IMR-90 (cell line): Measurements from ENCODE around the gene OAF. TPM values are rescaled to one million over a fixed set of nuclear protein-coding genes. Genes with fewer than 3 reads are reported as not detected.

Experiments used
- ATAC-seq: fragments of 200-7000 bp; cut with Tn5 transposase; 2 replicates; pipeline ENCODE4 v1.9.1; 2020; ENCODE audit warnings: low read depth, mild to moderate bottlenecking, moderate library complexity
- BruUV-seq: library from RNA; stranded (reverse); fragments of 400-500 nt; replicated peaks from 2 replicates; lab custom pipeline; 2021; lab: Mats Ljungman, UMichigan
- CTCF ChIA-PET: fragments of 300-600 bp; formaldehyde crosslinking; extraction: SDS; loops from one replicate; lab custom pipeline; 2021; ENCODE audit warnings: antibody characterized with exemption; lab: Yijun Ruan, JAX
- POLR2A ChIA-PET: fragments of 300-600 bp; sonication (Branson Sonifier 250); formaldehyde crosslinking; loops from one replicate; lab custom pipeline; 2022; ENCODE audit warnings: antibody characterized with exemption; ENCODE audit not compliant: unreplicated experiment; lab: Charles Lee
- DNase-seq: peaks from one replicate; pipeline ENCODE4 v3.0.0; 2013
- H2AFZ ChIP-seq: replicated peaks from 2 replicates; pipeline ENCODE3; 2013; ENCODE audit warnings: low read length, mild to moderate bottlenecking; ENCODE audit not compliant: poor library complexity
- H2AK5ac ChIP-seq: 2 replicates; pipeline ENCODE4 v1.6.1; 2013; ENCODE audit warnings: low read depth, low read length, inconsistent platforms
- H2AK9ac ChIP-seq: replicated peaks from 2 replicates; pipeline ENCODE3; 2013; ENCODE audit warnings: mild to moderate bottlenecking, low read depth, low read length, moderate library complexity; ENCODE audit not compliant: poor library complexity
- H2BK120ac ChIP-seq: 2 replicates; pipeline ENCODE4 v1.6.1; 2013; ENCODE audit warnings: low read depth, low read length, inconsistent platforms
- H2BK15ac ChIP-seq: 3 replicates; pipeline ENCODE4 v1.6.1; 2013; ENCODE audit warnings: low read depth, low read length, inconsistent platforms
- H2BK20ac ChIP-seq: 2 replicates; pipeline ENCODE4 v1.6.1; 2013; ENCODE audit warnings: low read depth, mild to moderate bottlenecking, inconsistent platforms, low read length, moderate library complexity
- H2BK5ac ChIP-seq: 2 replicates; pipeline ENCODE4 v1.6.1; 2013; ENCODE audit warnings: mild to moderate bottlenecking, low read depth, low read length, inconsistent platforms; ENCODE audit not compliant: poor library complexity, severe bottlenecking
- H3K14ac ChIP-seq: replicated peaks from 2 replicates; pipeline ENCODE4 v1.6.1; 2013; ENCODE audit warnings: low read depth, low read length, inconsistent platforms
- H3K18ac ChIP-seq: 2 replicates; pipeline ENCODE4 v1.6.1; 2013; ENCODE audit warnings: low read depth, low read length, control low read depth
- H3K23ac ChIP-seq: 2 replicates; pipeline ENCODE4 v1.6.1; 2013; ENCODE audit warnings: low read depth, low read length, inconsistent platforms
- H3K27ac ChIP-seq: 2 replicates; pipeline ENCODE4 v1.5.1; 2013; ENCODE audit warnings: mild to moderate bottlenecking, control low read depth, low read length; ENCODE audit not compliant: insufficient read depth
- H3K27me3 ChIP-seq: 2 replicates; pipeline ENCODE4 v1.6.1; 2013; ENCODE audit warnings: low read length; ENCODE audit not compliant: control insufficient read depth, insufficient read depth
- H3K36me3 ChIP-seq: 2 replicates; pipeline ENCODE4 v1.6.1; 2013; ENCODE audit warnings: low read length, mixed read lengths; ENCODE audit not compliant: control insufficient read depth, insufficient read depth
- H3K4ac ChIP-seq: 2 replicates; pipeline ENCODE4 v1.6.1; 2013; ENCODE audit warnings: low read depth, low read length, inconsistent platforms
- H3K4me1 ChIP-seq: 2 replicates; pipeline ENCODE4 v1.6.1; 2013; ENCODE audit warnings: low read length, mixed read lengths; ENCODE audit not compliant: control insufficient read depth, insufficient read depth
- H3K4me2 ChIP-seq: 2 replicates; pipeline ENCODE4 v1.6.1; 2013; ENCODE audit warnings: low read depth, mild to moderate bottlenecking, control low read depth, low read length, moderate library complexity
- H3K4me3 ChIP-seq: 2 replicates; pipeline ENCODE4 v1.5.1; 2013; ENCODE audit warnings: low read depth, mild to moderate bottlenecking, control low read depth, low read length, moderate library complexity; ENCODE audit not compliant: insufficient read depth
- H3K56ac ChIP-seq: 2 replicates; pipeline ENCODE4 v1.6.1; 2013; ENCODE audit warnings: low read length, inconsistent platforms; ENCODE audit not compliant: insufficient read depth; ENCODE audit errors: extremely low read depth
- H3K79me1 ChIP-seq, 2 experiments: 2 replicates each; pipeline ENCODE4 v1.6.1; 2013; ENCODE audit warnings: low read length in 2 of 2, inconsistent platforms in 1 of 2, low read depth in 1 of 2
- H3K9ac ChIP-seq: 2 replicates; pipeline ENCODE4 v1.6.1; 2013; ENCODE audit warnings: low read depth, low read length, control low read depth
- H3K9me1 ChIP-seq: 2 replicates; pipeline ENCODE4 v1.6.1; 2013; ENCODE audit warnings: low read length, inconsistent platforms; ENCODE audit not compliant: insufficient read depth
- H3K9me3 ChIP-seq: 2 replicates; pipeline ENCODE4 v1.6.1; 2013; ENCODE audit warnings: low read length; ENCODE audit not compliant: control insufficient read depth, insufficient read depth
- H4K20me1 ChIP-seq: 2 replicates; pipeline ENCODE4 v1.6.1; 2013; ENCODE audit warnings: low read length, inconsistent platforms; ENCODE audit not compliant: insufficient read depth
- H4K5ac ChIP-seq: 2 replicates; pipeline ENCODE4 v1.6.1; 2013; ENCODE audit warnings: mild to moderate bottlenecking, low read depth, low read length, control low read depth
- H4K8ac ChIP-seq, 2 experiments: 2 replicates each; pipeline ENCODE4 v1.6.1; 2013; ENCODE audit warnings: low read depth in 2 of 2, low read length in 2 of 2, control low read depth in 1 of 2, inconsistent platforms in 1 of 2
- H4K91ac ChIP-seq: 2 replicates; pipeline ENCODE4 v1.6.1; 2013; ENCODE audit warnings: low read depth, low read length, inconsistent platforms; ENCODE audit not compliant: insufficient read depth
- BHLHE40 ChIP-seq: fragments of 150-350 bp; IDR thresholded peaks from 2 replicates; pipeline ENCODE4 v1.6.1; 2016; ENCODE audit warnings: mild to moderate bottlenecking, low read depth, low read length
- CEBPB ChIP-seq: IDR thresholded peaks from 2 replicates; pipeline ENCODE4 v1.6.1; 2012; ENCODE audit warnings: low read depth, low read length, improper control_type of control experiment
- CHD1 ChIP-seq: IDR thresholded peaks from 2 replicates; pipeline ENCODE4 v1.6.1; 2012; ENCODE audit warnings: low read depth, low read length, improper control_type of control experiment
- CTCF ChIP-seq: conservative IDR thresholded peaks from 2 replicates; pipeline ENCODE4 v1.5.1; 2012; ENCODE audit warnings: mild to moderate bottlenecking, low read depth, low read length, improper control_type of control experiment
- ELK1 ChIP-seq: fragments of 150-350 bp; IDR thresholded peaks from 2 replicates; pipeline ENCODE4 v1.6.1; 2016; ENCODE audit warnings: low read depth, mild to moderate bottlenecking, low read length, moderate library complexity, borderline replicate concordance
- FOS ChIP-seq: fragments of 150-350 bp; IDR thresholded peaks from 2 replicates; pipeline ENCODE4 v1.6.1; 2016; ENCODE audit warnings: low read depth, low read length
- MAFK ChIP-seq: IDR thresholded peaks from 2 replicates; pipeline ENCODE4 v1.6.1; 2012; ENCODE audit warnings: low read depth, low read length, improper control_type of control experiment
- MAZ ChIP-seq: IDR thresholded peaks from 2 replicates; pipeline ENCODE4 v1.6.1; 2012; ENCODE audit warnings: low read depth, mild to moderate bottlenecking, low read length, improper control_type of control experiment, moderate library complexity, borderline replicate concordance
- MXI1 ChIP-seq: IDR thresholded peaks from 2 replicates; pipeline ENCODE4 v1.6.1; 2012; ENCODE audit warnings: low read depth, mild to moderate bottlenecking, low read length, moderate library complexity, borderline replicate concordance
- NFE2L2 ChIP-seq: fragments of 150-350 bp; IDR thresholded peaks from 2 replicates; pipeline ENCODE4 v1.6.1; 2016; ENCODE audit warnings: low read depth, mild to moderate bottlenecking, low read length
- POLR2A ChIP-seq: IDR thresholded peaks from 2 replicates; pipeline ENCODE4 v1.6.1; 2012; ENCODE audit warnings: mild to moderate bottlenecking, low read depth, low read length
- RAD21 ChIP-seq: IDR thresholded peaks from 2 replicates; pipeline ENCODE4 v1.6.1; 2012; ENCODE audit warnings: low read length, improper control_type of control experiment
- RCOR1 ChIP-seq: IDR thresholded peaks from 2 replicates; pipeline ENCODE4 v1.6.1; 2012; ENCODE audit warnings: mild to moderate bottlenecking, low read length, improper control_type of control experiment; ENCODE audit not compliant: insufficient replicate concordance
- RFX5 ChIP-seq: IDR thresholded peaks from 2 replicates; pipeline ENCODE4 v1.8.0; 2012; ENCODE audit warnings: low read depth, mild to moderate bottlenecking, low read length, moderate library complexity
- SMC3 ChIP-seq: fragments of 150-350 bp; IDR thresholded peaks from 2 replicates; pipeline ENCODE4 v1.6.1; 2016; ENCODE audit warnings: low read depth, mild to moderate bottlenecking, antibody characterized with exemption, low read length, moderate library complexity
- USF2 ChIP-seq: fragments of 150-350 bp; IDR thresholded peaks from 2 replicates; pipeline ENCODE4 v1.6.1; 2017; ENCODE audit warnings: mild to moderate bottlenecking, antibody characterized with exemption, low read length, low read depth
- WGBS, 2 experiments: methylation state at CpG; one replicate each; pipeline versions ENCODE4 v1.1.5 to v1.1.7; 2013; ENCODE audit warnings: missing lambda C conversion rate in 2 of 2; ENCODE audit not compliant: insufficient read length in 1 of 2; ENCODE audit errors: extremely low coverage in 2 of 2; 5-methylcytosine and 5-hydroxymethylcytosine counted together
- dilution Hi-C: fragments of 300-500 bp; cut with HindIII; formaldehyde crosslinking; loops from one replicate; pipeline ENCODE4 v1.14.3; 2018; ENCODE audit warnings: low sequenced_read_pairs; ENCODE audit not compliant: unreplicated experiment
- in situ Hi-C: fragments of 300-500 bp; cut with MboI; formaldehyde crosslinking; loops from 3 replicates; pipeline ENCODE4 v1.14.3; 2019; ENCODE audit warnings: low sequenced_read_pairs, inconsistent platforms, mixed read lengths
- intact Hi-C: fragments of 100-400 bp; cut with micrococcal nuclease; formaldehyde crosslinking; loops from 2 replicates; pipeline ENCODE4 v1.10.0; 2022
- polyA plus RNA-seq, 3 experiments: library from polyadenylated mRNA; depleted of rRNA; stranded (reverse); fragments of >200 nt; gene quantifications; 2 replicates each; pipeline ENCODE4 v1.2.3, GENCODE V29; 2012; ENCODE audit warnings: low replicate concordance in 1 of 3
- total RNA-seq: library from RNA; depleted of rRNA; stranded (reverse); fragments of >200 nt; gene quantifications from 2 replicates; pipeline ENCODE4 v1.2.3, GENCODE V29; 2012

Gene OAF
- total and polyA plus RNA-seq, 2 of the 4 experiments (the other 2 are of a cell fraction): 9.9 to 42.0 TPM

DNA sequence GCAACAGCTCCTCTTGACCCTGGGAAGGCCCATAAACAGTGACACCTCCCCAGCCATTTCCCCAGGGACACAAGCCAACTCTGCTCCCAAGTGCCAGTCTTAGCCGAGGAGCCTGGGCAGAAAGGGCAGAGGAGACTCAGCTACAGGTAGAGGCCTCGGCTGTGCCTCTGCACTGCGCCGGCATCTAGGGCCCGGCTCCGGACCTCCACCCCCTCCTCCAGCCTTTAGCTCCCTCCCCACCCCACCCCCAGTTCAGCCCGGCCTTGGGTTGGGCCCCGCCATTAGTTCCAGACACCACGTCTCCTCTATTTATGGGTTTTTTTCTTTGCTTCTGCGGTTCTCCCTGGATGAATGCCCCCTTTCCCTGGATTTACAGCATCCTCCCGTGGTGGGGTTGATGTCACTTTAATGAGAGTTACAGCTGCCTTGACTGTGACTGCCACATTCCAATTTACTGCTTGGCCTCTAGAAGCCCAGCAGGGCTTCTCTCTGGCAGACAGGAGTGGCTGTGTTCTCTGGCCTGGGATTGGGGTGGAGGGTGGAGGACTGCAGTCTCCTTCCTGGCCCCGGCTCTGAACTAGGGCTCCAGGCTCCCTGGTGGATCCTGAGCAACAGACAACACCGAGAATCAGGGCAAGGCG lies 13.5 kb upstream of the OAF start:
- H3K36me3 ChIP-seq: no peaks in the 10 kb centered on the region
- H3K9me1 ChIP-seq: no peaks in the 10 kb centered on the region
- H3K27me3 ChIP-seq: peaks cover 59% of the 10 kb centered on the region
- H2BK120ac ChIP-seq: no peak overlapping the region
- in situ Hi-C loops (no loop called here), dilution Hi-C loops (no loop called here), intact Hi-C loops (no loop called here)
- no peak overlapping the region for H3K23ac ChIP-seq
- no peak overlapping the region for H4K91ac ChIP-seq
- TF ChIP-seq RFX5: no peak
- TF ChIP-seq BHLHE40: no peak
- no peak for TF ChIP-seq FOS
- TF ChIP-seq CHD1: no peak
- TF ChIP-seq POLR2A: no peak
- no peak for TF ChIP-seq USF2
- no peak for TF ChIP-seq NFE2L2
- TF ChIP-seq MAZ: no peak
- no peak for TF ChIP-seq CTCF
- no peak for TF ChIP-seq RAD21
- no peak for TF ChIP-seq MAFK
- TF ChIP-seq ELK1: no peak
- no peak for TF ChIP-seq CEBPB
- no peak for TF ChIP-seq MXI1
- no peak for TF ChIP-seq SMC3
- no peak for TF ChIP-seq RCOR1
- H4K8ac ChIP-seq: no peak overlapping the region
- no peaks in the 10 kb centered on the region for H3K79me1 ChIP-seq
- H2AK9ac ChIP-seq: no peak overlapping the region
- no peak overlapping the region for H3K4ac ChIP-seq
- H2AK5ac ChIP-seq: no peak overlapping the region
- CTCF ChIA-PET: interaction anchor here (0.5 kb wide), 1 partner anchor 105 kb away, joined by 3 read pairs; no protein-coding TSS in a partner anchor
- H3K4me2 ChIP-seq: no peak overlapping the region
- POLR2A ChIA-PET: no interaction called here
- H4K5ac ChIP-seq: no peak overlapping the region
- no peak overlapping the region for H2BK20ac ChIP-seq
- H2AFZ ChIP-seq: no peak overlapping the region
- H3K18ac ChIP-seq: no peak overlapping the region
- BruUV-seq: no TSS peak
- no peaks in the 10 kb centered on the region for H3K4me1 ChIP-seq
- H2BK5ac ChIP-seq: no peak overlapping the region
- H2BK15ac ChIP-seq: no peak overlapping the region
- no peaks in the 10 kb centered on the region for H4K20me1 ChIP-seq
- WGBS, 2 experiments: no CpG with 5 or more reads among the region's 14 CpGs
- no peak overlapping the region for H3K56ac ChIP-seq
- no peak overlapping the region for H3K14ac ChIP-seq
- no peaks in the 10 kb centered on the region for H3K9me3 ChIP-seq
- ATAC-seq (no peak), DNase-seq (no peak)
- no peak overlapping the region for H3K4me3 ChIP-seq
- no peak overlapping the region for H3K9ac ChIP-seq
- no peak overlapping the region for H3K27ac ChIP-seq
